K562 (cell line): ENCODE measurements around the gene ADNP2. TPM values are rescaled to one million over a fixed set of nuclear protein-coding genes. Genes with fewer than 3 reads are reported as not detected.

ENCODE experiments used
- BCLAF1 ChIP-seq, 2 experiments: fragments of 450-650 bp in 1 of 2; IDR thresholded peaks; 2 replicates each; pipeline ENCODE4 v1.6.1; 2011 to 2017; ENCODE audit warnings: low read depth in 2 of 2, antibody characterized with exemption in 1 of 2, borderline replicate concordance in 1 of 2, low read length in 1 of 2, mild to moderate bottlenecking in 1 of 2, mixed read lengths in 1 of 2; ENCODE audit not compliant: control insufficient read depth in 1 of 2
- CHAMP1 ChIP-seq: fragments of 450-650 bp; IDR thresholded peaks from 2 replicates; pipeline ENCODE4 v1.6.1; 2016; ENCODE audit warnings: mild to moderate bottlenecking
- GATA2 ChIP-seq: sonication (generic); formaldehyde crosslinking; IDR thresholded peaks from 2 replicates; pipeline ENCODE4 v1.4.0; 2020; ENCODE audit warnings: mild to moderate bottlenecking, missing genetic modification reagents
- MCM5 ChIP-seq: fragments of 450-650 bp; IDR thresholded peaks from 2 replicates; pipeline ENCODE4 v1.6.1; 2016; ENCODE audit warnings: low read depth
- ZMIZ1 ChIP-seq, 2 experiments: fragments of 150-350 bp in 1 of 2; IDR thresholded peaks; 2 replicates each; pipeline ENCODE4 v1.6.1; 2012 to 2016; ENCODE audit warnings: low read depth in 2 of 2, low read length in 2 of 2, mild to moderate bottlenecking in 1 of 2, moderate library complexity in 1 of 2
- ZNF699 ChIP-seq: fragments of 250-450 bp; sonication (Bioruptor Pico); IDR thresholded peaks from 2 replicates; pipeline ENCODE4 v1.8.0; 2021; ENCODE audit warnings: mild to moderate bottlenecking, moderate library complexity; ENCODE audit not compliant: insufficient replicate concordance
- polyA plus RNA-seq, 8 experiments: library from polyadenylated mRNA; depleted of rRNA in 4 of 8; stranded (reverse) in 5 of 8; unstranded in 3 of 8; fragments of >200 nt; fragmentation: Nextera tagmentation in 2 of 8; fragmentation: Illumina TruSeq in 1 of 8; extraction: Ambion mirVana in 2 of 8; extraction: Trizol in 1 of 8; gene quantifications; 2 replicates each; pipeline versions ENCODE4 v1.2.1 to v1.2.3, GENCODE V29; 2011 to 2014; ENCODE audit warnings: inconsistent platforms in 1 of 8, missing spikeins in 1 of 8
- total RNA-seq, 7 experiments: library from RNA; depleted of rRNA in 6 of 7; stranded (reverse); fragments of >200 nt in 6 of 7; fragmentation: Illumina TruSeq in 2 of 7; extraction: Trizol in 2 of 7; gene quantifications; 2 replicates each; pipeline versions ENCODE4 v1.2.1 to v1.2.3, GENCODE V29; 2011 to 2021; ENCODE audit warnings: low replicate concordance in 1 of 7

The ADNP2 gene
- total and polyA plus RNA-seq, 9 of the 15 experiments (the other 6 are each of a cell fraction or from before 2014, with no cell fraction given) = 5.8 to 24.3 (median 16.0) TPM

GRCh38 chr18:80088823-80089222 lies 20.2 kb upstream of the ADNP2 start (continued):
- TF ChIP-seq BCLAF1 (IDR thresholded peaks at IDR 0.05; ENCODE audit: borderline replicate concordance in 1 of 2, control insufficient read depth in 1 of 2, low read depth in 2 of 2, low read length in 1 of 2) = no peak
- no peak for TF ChIP-seq MCM5
- 0 out of 2 replicates have a peak, but pooled peaks have one; percentile 17 for TF ChIP-seq CHAMP1
- no peak for TF ChIP-seq ZMIZ1 (IDR thresholded peaks at IDR 0.05; ENCODE audit: low read depth in 2 of 2, low read length in 2 of 2)
- no peak for TF ChIP-seq GATA2 (CRISPR knock-in tag)
- no peak for TF ChIP-seq ZNF699
